Forelimb muscle (tissue), 1 donor: Measurements from ENCODE around the gene PUS10. TPM values are rescaled to one million over a fixed set of nuclear protein-coding genes. Genes with fewer than 3 reads are reported as not detected.
"Not testable (repeated sequence)": the region's sequence is repeated elsewhere in the genome, so short reads cannot be mapped to it uniquely, and the experiment has no call there.

Experiments
- DNase-seq: peaks from one replicate; pipeline ENCODE4 v3.0.0-alpha.2; 2013; ENCODE audit warnings: low read depth
- polyA plus RNA-seq: library from polyadenylated mRNA; unstranded; fragments of 120-200 nt; gene quantifications from one replicate; pipeline ENCODE4 v1.2.1, GENCODE V29; 2013; ENCODE audit not compliant: insufficient read length

PUS10 gene
- polyA plus RNA-seq, 1 donor: 4.1 TPM

- no peak for DNase-seq
Measured at GRCh38 chr2:61013382-61013781, 4.7 kb downstream of the PUS10 start.

DNA sequence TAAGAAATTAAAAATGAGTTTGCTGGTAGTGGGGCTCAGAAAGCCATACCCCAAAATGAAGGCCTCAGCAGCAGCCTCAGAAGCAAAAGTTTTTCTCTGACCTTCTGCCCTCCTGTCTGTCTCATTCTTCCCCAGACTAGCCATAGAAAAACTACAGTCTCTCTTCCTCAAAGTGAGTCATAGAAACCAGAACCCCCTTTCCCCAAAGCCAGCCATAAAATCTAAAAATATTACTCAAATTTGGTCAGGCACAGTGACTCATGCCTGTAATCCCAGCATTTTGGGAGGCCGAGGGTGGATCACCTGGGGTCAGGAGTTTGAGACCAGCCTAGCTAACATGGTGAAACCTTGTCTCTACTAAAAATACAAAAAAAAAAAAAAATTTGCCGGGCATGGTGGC lies 5.8 kb downstream of the PUS10 start:
- DNase-seq: not testable (repeated sequence)

GRCh38 chr2:61011678-61012077 lies 6.4 kb downstream of the PUS10 start:
- no peak for DNase-seq

DNA sequence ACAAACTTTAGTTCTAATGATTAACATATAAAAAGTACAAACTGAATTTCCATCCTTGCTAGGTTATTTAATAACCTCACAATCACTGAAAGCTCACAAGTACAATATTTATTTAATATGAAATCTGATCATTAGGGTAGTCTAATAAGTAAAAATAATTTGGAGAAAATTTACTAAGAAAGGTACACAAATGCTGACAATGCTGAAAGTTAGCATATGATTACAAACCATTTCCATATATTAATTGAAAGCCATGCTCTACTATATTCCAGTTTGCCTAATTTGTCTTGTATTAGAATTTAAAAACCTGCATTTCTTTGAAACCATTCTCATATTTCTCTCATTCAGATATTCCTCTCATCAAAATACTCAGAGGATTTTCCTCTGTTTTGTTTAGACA lies 8.7 kb downstream of the PUS10 start:
- DNase-seq: no peak

DNA sequence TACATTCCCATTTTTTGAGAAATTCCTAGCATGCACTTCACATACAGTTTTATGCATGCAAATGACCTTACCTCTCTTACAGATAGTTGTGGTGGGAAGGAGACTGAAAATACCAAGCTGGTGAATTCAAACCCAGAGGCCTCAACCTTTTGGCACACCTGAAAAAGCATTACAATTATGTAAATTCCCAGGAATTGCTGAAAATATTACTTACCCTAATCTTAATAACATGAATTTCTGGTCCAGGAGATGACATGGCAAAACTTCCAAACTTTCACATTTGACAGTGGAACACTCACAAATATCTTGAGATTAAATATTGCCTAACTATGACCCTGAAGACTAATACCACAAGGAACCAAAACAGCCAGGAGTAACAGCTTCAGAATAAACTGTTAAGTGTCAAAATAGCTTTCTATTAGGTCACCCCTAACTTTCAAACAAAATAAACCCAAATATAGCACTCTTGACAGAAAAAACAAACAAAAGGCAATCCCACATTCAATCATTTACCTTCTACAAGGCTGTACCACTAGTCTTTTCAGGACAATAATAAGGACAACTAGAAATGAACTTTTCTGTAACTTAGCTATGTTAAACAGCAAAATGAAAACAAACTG lies 11.5 kb downstream of the PUS10 start:
- DNase-seq: no peak

DNA sequence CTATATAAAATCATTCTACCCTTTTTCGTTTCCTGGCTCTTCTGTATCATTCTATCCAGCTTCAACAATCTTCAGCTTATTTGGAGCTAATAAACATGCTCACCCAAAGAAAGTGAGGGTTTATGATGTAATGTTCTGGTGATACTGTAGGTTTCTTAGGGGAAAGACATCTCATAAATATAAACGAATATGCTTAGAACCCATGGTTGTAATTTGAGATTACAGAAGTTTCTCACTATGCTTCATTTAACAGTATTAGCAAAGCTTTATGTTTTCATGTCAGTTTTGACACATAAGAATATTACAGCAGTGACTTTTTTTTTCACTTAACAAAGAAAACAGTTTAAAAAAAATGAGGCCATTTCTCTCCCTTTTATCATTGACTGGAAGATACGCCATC lies 12.3 kb downstream of the PUS10 start:
- DNase-seq: no peak

GRCh38 chr2:60998628-60999545 lies 19.2 kb downstream of the PUS10 start:
- no peak for DNase-seq

DNA sequence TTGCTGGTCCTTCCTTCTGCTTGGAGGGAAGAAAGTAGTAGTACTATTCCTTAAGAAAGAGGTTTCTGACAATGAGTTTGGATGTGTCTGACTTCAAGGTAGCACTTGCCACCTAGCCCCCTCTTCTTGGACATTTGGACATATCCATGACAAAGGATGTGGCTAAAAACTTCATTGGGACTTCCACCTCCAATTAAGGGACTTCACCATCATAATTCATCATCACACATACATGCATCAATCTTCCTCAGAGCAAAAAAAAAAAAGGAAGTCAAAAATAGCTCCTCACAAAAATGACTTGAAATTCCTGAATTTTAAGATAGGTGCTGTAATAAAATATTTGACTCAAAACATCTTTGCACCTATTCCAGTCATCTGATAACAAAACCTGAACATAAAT lies 23.9 kb downstream of the PUS10 start:
- DNase-seq: no peak

DNA sequence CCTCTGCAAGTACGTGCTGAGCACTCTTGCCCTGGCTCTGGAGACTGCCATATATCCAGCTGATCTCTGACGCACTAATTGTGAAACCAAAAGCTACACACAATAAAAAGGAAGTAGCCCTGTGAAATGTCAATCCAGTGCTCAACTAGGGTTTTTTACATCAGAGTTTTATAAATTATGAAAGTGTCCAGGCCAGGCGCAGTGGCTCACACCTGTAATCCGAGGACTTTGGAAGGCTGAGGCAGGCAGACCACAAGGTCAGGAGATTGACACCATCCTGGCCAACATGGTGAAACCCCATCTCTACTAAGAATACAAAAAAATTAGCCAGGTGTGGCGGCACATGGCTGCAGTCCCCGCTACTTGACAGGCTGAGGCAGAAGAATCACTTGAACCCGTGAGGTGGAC lies 25.1 kb downstream of the PUS10 start:
- DNase-seq: no peak

- DNase-seq: no peak
Measured at GRCh38 chr2:60991644-60992043, 26.4 kb downstream of the PUS10 start.

GRCh38 chr2:60989259-60989658 lies 28.8 kb downstream of the PUS10 start:
- no peak for DNase-seq

GRCh38 chr2:60987656-60988055 lies 30.4 kb downstream of the PUS10 start:
- not testable (repeated sequence) for DNase-seq

DNA sequence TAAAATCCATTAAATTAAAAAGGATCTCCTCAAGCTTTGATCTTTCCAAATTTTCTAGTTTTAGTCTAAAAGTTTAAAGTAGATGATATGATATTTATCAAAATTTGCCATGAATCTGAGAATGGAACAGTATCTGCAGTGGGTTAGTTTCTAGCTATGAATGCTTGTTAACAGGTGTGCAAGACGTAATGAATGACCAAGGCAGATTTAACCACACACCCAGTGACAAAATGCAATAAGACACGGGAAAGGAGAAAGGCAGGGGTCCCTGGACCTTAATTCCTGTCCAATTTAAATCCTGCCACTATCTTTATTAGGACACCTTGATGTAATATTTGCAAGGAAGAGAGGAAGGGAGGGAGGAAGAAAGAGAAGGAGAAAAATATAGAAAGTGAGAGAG lies 31.0 kb downstream of the PUS10 start:
- no peak for DNase-seq

- no peak for DNase-seq
Measured at GRCh38 chr2:60984720-60985119, 33.3 kb downstream of the PUS10 start.

GRCh38 chr2:60982066-60982465 lies 36.0 kb downstream of the PUS10 start:
- DNase-seq: not testable (repeated sequence)

DNA sequence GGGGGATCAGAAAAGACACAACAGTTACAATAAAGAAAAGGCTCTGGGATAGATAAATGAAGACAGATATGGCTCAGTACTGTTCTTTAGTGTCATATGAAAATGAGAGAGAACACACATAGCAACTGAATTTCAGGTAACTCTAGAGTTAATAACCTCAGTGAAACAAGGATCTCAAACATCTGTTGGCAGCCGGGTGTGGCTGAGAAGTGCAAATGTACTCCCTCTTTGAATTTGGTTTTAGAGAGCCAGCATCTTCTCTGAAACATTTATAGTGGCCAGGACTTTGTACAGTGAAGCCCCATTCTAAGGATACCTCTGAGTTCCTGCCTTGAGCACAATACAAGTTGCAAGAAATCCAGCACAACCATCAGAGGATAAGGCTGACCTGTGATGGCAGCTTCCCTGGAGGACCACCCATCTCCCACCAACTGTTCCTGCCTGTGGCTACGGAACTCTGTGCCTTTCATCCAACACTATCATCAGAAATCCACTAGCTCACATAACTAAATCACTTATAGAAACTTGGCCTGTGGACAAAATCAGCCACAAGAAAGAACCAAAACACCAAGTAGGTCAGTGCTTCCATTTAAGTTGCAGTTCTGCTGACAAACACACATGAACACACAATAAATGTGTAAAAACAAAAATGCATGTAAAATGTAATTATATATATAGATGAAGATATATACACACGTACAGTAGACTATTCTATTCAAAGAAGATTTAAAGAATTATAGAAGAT lies 37.8 kb downstream of the PUS10 start:
- DNase-seq: no peak

DNA sequence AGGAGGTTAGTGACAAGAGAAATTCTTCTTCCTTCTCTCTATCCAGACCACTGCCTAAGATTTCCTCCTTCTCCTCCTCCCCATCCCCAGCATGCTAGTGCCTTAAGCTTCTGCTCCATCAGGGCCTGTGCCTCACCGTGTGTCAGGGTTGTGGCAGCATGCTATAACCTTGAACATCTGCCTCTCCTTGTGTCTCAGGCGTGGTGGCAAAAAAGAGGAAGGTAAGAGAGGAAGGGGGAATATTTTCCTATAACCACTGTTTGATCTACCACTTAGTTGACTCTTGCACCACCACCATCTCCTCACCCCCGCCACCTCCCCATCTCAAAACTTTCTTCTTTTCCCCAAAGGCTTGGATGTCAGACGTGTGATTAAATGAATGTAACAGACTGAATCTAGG lies 38.8 kb downstream of the PUS10 start:
- no peak for DNase-seq

- no peak for DNase-seq
Measured at GRCh38 chr2:60977562-60977895, 40.5 kb downstream of the PUS10 start.

GRCh38 chr2:60976875-60977561 lies 41.0 kb downstream of the PUS10 start:
- no peak for DNase-seq

- DNase-seq: no peak
Measured at GRCh38 chr2:60976256-60976850, 41.7 kb downstream of the PUS10 start.

DNA sequence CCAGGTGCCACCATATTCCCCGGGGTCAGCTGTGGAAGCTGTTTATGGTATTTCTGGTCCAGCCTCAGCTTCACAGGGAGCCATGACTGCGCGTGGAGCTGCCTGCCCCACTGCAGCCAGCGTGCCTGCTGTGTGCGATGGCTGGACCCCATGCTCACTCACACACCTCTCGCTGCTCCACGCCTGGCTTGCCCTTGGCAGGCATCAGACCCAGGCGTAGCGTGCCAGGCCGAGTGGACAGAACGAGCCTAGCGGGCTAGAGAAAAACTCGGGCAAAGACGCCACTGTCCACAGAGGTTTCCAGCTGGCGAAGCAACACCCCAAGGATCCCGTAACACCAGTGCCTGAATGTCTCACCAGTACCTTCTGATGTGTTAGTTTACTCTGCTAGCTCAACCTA lies 43.4 kb downstream of the PUS10 start:
- no peak for DNase-seq

DNA sequence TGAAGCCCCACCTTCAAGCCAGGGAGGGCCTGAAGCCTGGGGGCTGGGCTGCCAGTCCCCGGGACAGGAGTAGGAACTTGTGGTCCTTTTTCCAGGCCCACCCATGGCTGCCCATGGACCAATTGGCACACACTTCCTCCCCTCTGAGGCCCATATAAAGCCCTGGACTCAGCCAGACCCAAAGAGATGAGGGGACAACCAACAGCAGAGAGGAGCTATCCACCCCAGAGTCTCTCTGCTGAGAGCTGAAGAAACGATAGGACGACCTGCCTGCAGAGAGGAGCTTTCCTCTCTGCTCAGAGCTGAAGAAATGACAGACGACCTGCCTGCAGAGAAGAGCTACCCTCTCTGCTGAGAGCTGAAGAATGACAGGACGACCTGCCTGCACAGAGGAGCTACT lies 44.4 kb downstream of the PUS10 start:
- no peak for DNase-seq
